ENCODE data around the gene NIN. TPM values are rescaled to one million over a fixed set of nuclear protein-coding genes. Genes with fewer than 3 reads are reported as not detected.
A peak's percentile ranks its signal among the peaks of the same experiment; 100 is the strongest.

NIN gene
- polyA plus RNA-seq, 4 donors = 1.9 to 4.7 (median 3.8) TPM

- no peak overlapping the region for H3K4me3 ChIP-seq (ENCODE audit: low read depth in 1 of 3, low read length in 3 of 3)
- H3K27ac ChIP-seq (ENCODE audit: low read depth in 1 of 3, low read length in 2 of 3) = no peak overlapping the region
- no peaks in the 10 kb centered on the region for H3K36me3 ChIP-seq (ENCODE audit: control insufficient read depth in 3 of 3, insufficient read depth in 2 of 3, low read depth in 1 of 3, low read length in 3 of 3)
- H3K27me3 ChIP-seq (ENCODE audit: control insufficient read depth in 3 of 3, insufficient read depth in 3 of 3, low read length in 3 of 3) = peaks cover 0 to 63% (median 0%) of the 10 kb centered on the region in 3 donors
- FAIRE-seq (no peak), DNase-seq (no peak)
- no peaks in the 10 kb centered on the region for H3K9me3 ChIP-seq (ENCODE audit: control insufficient read depth in 2 of 2, insufficient read depth in 1 of 2, low read depth in 1 of 2, low read length in 1 of 2)
- H3K4me1 ChIP-seq (ENCODE audit: control insufficient read depth in 3 of 3, insufficient read depth in 2 of 3, low read depth in 1 of 3, low read length in 2 of 3) = peaks cover 0 to 7% (median 0%) of the 10 kb centered on the region in 3 donors
- 33 to 42% (median 41%) methylated on average over 2 of the region's 2 CpGs for WGBS, 3 donors
These were observed 4.3 kb upstream of the NIN start for GRCh38 chr14:50835280-50835679.

GRCh38 chr14:50834802-50835276, 3.9 kb upstream of the NIN start:
- Histone ChIP-seq H3K9me3 (ENCODE audit: control insufficient read depth in 2 of 2, insufficient read depth in 1 of 2, low read depth in 1 of 2, low read length in 1 of 2) (no peaks in the 10 kb centered on the region), H3K27ac (ENCODE audit: low read depth in 1 of 3, low read length in 2 of 3) (no peak overlapping the region), H3K4me3 (ENCODE audit: low read depth in 1 of 3, low read length in 3 of 3) (no peak overlapping the region), H3K27me3 (ENCODE audit: control insufficient read depth in 3 of 3, insufficient read depth in 3 of 3, low read length in 3 of 3) (peaks cover 0 to 66% (median 0%) of the 10 kb centered on the region in 3 donors), H3K4me1 (ENCODE audit: control insufficient read depth in 3 of 3, insufficient read depth in 2 of 3, low read depth in 1 of 3, low read length in 2 of 3) (peaks cover 0 to 7% (median 0%) of the 10 kb centered on the region in 3 donors), H3K36me3 (ENCODE audit: control insufficient read depth in 3 of 3, insufficient read depth in 2 of 3, low read depth in 1 of 3, low read length in 3 of 3) (no peaks in the 10 kb centered on the region)
- DNase-seq (no peak), FAIRE-seq (no peak)
- WGBS, 3 donors = 65 to 80% (median 68%) methylated on average over 5 of the region's 5 CpGs

DNA sequence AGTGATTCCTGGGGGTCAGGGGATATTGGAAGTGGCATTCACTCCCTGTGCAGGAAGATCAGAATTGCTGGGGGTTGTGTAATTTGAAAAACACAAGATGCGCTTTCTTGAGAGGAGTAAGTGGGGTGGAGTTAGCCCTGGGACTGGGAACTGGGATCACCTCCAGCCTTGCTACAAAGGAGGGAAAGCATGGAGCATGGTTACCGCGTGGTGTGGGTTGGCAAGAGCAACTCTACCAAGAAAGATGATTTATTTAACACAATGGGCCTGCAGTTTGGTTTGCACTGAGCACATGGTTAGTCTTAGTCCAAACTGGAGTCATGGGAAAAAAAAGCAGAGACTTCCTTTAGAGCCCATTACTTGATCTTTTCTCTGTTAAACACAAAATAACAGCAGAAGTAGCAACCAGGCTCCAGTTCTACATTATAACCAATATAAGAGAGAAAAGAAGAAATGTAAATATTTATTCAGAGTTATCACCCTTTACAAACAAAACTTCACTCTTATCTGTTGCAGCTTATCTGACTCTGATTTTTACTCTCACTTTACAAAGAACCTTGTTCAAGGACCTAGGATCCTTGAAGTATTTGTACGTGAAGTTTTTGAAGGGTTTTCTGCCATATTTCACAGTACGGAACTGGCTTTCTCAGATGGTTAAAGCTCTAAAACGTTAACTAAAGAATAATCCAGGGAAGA, 2.1 kb upstream of the NIN start:
- H3K4me1 ChIP-seq (ENCODE audit: control insufficient read depth in 3 of 3, insufficient read depth in 2 of 3, low read depth in 1 of 3, low read length in 2 of 3) = peaks cover 0 to 7% (median 0%) of the 10 kb centered on the region in 3 donors
- WGBS, 3 donors = 42 to 63% (median 58%) methylated on average over 6 of the region's 6 CpGs
- no peak overlapping the region for H3K4me3 ChIP-seq (ENCODE audit: low read depth in 1 of 3, low read length in 3 of 3)
- DNase-seq (no peak), FAIRE-seq (no peak)
- no peak overlapping the region for H3K27ac ChIP-seq (ENCODE audit: low read depth in 1 of 3, low read length in 2 of 3)
- no peaks in the 10 kb centered on the region for H3K9me3 ChIP-seq (ENCODE audit: control insufficient read depth in 2 of 2, insufficient read depth in 1 of 2, low read depth in 1 of 2, low read length in 1 of 2)
- no peaks in the 10 kb centered on the region for H3K36me3 ChIP-seq (ENCODE audit: control insufficient read depth in 3 of 3, insufficient read depth in 2 of 3, low read depth in 1 of 3, low read length in 3 of 3)
- H3K27me3 ChIP-seq (ENCODE audit: control insufficient read depth in 3 of 3, insufficient read depth in 3 of 3, low read length in 3 of 3) = peaks cover 0 to 74% (median 0%) of the 10 kb centered on the region in 3 donors

GRCh38 chr14:50831726-50832168, 785 bp upstream of the NIN start:
- H3K27ac ChIP-seq (ENCODE audit: low read depth in 1 of 3, low read length in 2 of 3) = peak overlapping the region in 2 of 3 donors; percentile 59 to 83
- no peaks in the 10 kb centered on the region for H3K36me3 ChIP-seq (ENCODE audit: control insufficient read depth in 3 of 3, insufficient read depth in 2 of 3, low read depth in 1 of 3, low read length in 3 of 3)
- peaks cover 0 to 7% (median 0%) of the 10 kb centered on the region in 3 donors for H3K4me1 ChIP-seq (ENCODE audit: control insufficient read depth in 3 of 3, insufficient read depth in 2 of 3, low read depth in 1 of 3, low read length in 2 of 3)
- FAIRE-seq (no peak), DNase-seq (peak in 1 of 2 donors; percentile 30)
- 3 to 8% (median 7%) methylated on average over 10 of the region's 10 CpGs for WGBS, 3 donors
- H3K27me3 ChIP-seq (ENCODE audit: control insufficient read depth in 3 of 3, insufficient read depth in 3 of 3, low read length in 3 of 3) = peaks cover 0 to 76% (median 0%) of the 10 kb centered on the region in 3 donors
- no peaks in the 10 kb centered on the region for H3K9me3 ChIP-seq (ENCODE audit: control insufficient read depth in 2 of 2, insufficient read depth in 1 of 2, low read depth in 1 of 2, low read length in 1 of 2)
- H3K4me3 ChIP-seq (ENCODE audit: low read depth in 1 of 3, low read length in 3 of 3) = peak overlapping the region; percentile 69 to 96 (median 73)

GRCh38 chr14:50830044-50830931, 674 bp downstream of the NIN start:
- Histone ChIP-seq H3K27me3 (ENCODE audit: control insufficient read depth in 3 of 3, insufficient read depth in 3 of 3, low read length in 3 of 3) (peaks cover 0 to 68% (median 0%) of the 10 kb centered on the region in 3 donors), H3K36me3 (ENCODE audit: control insufficient read depth in 3 of 3, insufficient read depth in 2 of 3, low read depth in 1 of 3, low read length in 3 of 3) (no peaks in the 10 kb centered on the region), H3K4me1 (ENCODE audit: control insufficient read depth in 3 of 3, insufficient read depth in 2 of 3, low read depth in 1 of 3, low read length in 2 of 3) (peaks cover 0 to 7% (median 0%) of the 10 kb centered on the region in 3 donors), H3K27ac (ENCODE audit: low read depth in 1 of 3, low read length in 2 of 3) (peak overlapping the region; percentile 40 to 87 (median 73)), H3K9me3 (ENCODE audit: control insufficient read depth in 2 of 2, insufficient read depth in 1 of 2, low read depth in 1 of 2, low read length in 1 of 2) (no peaks in the 10 kb centered on the region), H3K4me3 (ENCODE audit: low read depth in 1 of 3, low read length in 3 of 3) (peak overlapping the region; percentile 51 to 96 (median 69))
- 0 to 1% (median 0%) methylated on average over 67 to 93 of the region's 93 CpGs for WGBS, 3 donors
- DNase-seq (peak; percentile 42 to 56), FAIRE-seq (no peak)

DNA sequence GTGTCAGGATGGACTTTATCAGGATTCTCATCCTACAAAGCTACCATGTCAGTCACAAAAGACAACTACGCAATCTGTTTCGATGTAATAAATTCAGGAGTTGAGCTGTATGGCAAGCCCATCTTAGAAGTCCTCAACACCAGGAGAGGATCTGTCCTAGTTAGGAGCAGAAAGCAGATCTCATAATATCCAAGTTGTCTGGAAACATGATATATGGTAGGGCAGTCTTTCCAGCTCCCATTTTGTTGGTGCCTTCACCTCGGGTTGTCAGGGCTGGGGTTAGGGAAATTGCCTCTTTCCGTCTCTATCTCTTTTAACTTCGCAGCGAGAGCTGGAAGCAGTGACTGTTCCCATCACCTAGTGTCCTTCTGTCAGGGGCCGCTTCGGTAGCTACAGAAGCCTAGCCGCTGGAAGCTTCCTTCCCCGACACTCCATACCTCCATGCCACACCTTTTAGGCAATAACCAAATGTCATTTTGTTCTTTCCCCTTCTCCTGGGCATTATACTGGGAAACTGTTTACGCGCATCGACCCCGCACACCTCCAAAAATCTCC, 1.4 kb downstream of the NIN start:
- Histone ChIP-seq H3K4me1 (ENCODE audit: control insufficient read depth in 3 of 3, insufficient read depth in 2 of 3, low read depth in 1 of 3, low read length in 2 of 3) (peaks cover 0 to 7% (median 0%) of the 10 kb centered on the region in 3 donors), H3K9me3 (ENCODE audit: control insufficient read depth in 2 of 2, insufficient read depth in 1 of 2, low read depth in 1 of 2, low read length in 1 of 2) (no peaks in the 10 kb centered on the region), H3K4me3 (ENCODE audit: low read depth in 1 of 3, low read length in 3 of 3) (peak overlapping the region; percentile 51 to 96 (median 69)), H3K27ac (ENCODE audit: low read depth in 1 of 3, low read length in 2 of 3) (peak overlapping the region; percentile 39 to 73 (median 47)), H3K27me3 (ENCODE audit: control insufficient read depth in 3 of 3, insufficient read depth in 3 of 3, low read length in 3 of 3) (peaks cover 0 to 62% (median 0%) of the 10 kb centered on the region in 3 donors), H3K36me3 (ENCODE audit: control insufficient read depth in 3 of 3, insufficient read depth in 2 of 3, low read depth in 1 of 3, low read length in 3 of 3) (no peaks in the 10 kb centered on the region)
- FAIRE-seq (no peak), DNase-seq (peak in 1 of 2 donors; percentile 55)
- 16 to 20% (median 19%) methylated on average over 14 of the region's 14 CpGs for WGBS, 3 donors

DNA sequence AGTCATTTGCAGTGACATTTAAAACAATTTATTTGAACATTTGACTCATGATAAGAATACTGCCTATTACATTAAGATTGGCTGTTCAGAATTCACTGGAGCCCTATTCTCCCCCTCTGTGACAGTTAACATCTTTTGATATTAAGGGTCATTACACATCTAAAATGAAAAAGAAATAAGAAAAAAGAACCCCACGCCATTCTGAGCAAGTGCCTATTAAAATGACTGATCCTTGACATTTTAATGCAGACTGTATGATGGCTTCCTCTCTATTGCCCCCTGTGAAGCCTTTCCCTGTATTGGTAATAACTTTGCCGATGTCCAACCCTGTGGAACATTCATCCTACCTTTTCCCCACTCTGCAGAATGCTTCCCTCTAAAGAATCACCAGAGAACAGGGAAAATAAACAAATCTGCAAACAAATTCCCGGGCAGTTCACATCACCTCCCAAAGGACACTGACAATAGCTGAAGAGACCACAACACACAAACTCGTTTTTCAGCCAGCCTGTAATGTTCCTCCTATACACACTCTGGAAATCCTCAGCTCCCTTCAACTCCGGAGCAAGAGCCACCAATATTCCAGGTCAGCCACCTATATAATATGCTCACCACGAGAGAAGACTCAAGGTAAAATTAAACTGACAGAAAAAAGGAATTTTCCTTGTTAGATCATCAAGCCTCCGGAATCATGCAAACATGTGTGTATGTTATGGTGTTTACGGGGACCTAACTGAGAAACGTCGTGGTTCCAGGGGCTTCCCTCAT, 2.1 kb downstream of the NIN start:
- WGBS, 3 donors = 64 to 72% (median 66%) methylated on average over 10 of the region's 10 CpGs
- Histone ChIP-seq H3K4me1 (ENCODE audit: control insufficient read depth in 3 of 3, insufficient read depth in 2 of 3, low read depth in 1 of 3, low read length in 2 of 3) (peaks cover 0 to 7% (median 0%) of the 10 kb centered on the region in 3 donors), H3K4me3 (ENCODE audit: low read depth in 1 of 3, low read length in 3 of 3) (peak overlapping the region in 1 of 3 donors; percentile 96), H3K9me3 (ENCODE audit: control insufficient read depth in 2 of 2, insufficient read depth in 1 of 2, low read depth in 1 of 2, low read length in 1 of 2) (no peaks in the 10 kb centered on the region), H3K27ac (ENCODE audit: low read depth in 1 of 3, low read length in 2 of 3) (no peak overlapping the region), H3K36me3 (ENCODE audit: control insufficient read depth in 3 of 3, insufficient read depth in 2 of 3, low read depth in 1 of 3, low read length in 3 of 3) (no peaks in the 10 kb centered on the region), H3K27me3 (ENCODE audit: control insufficient read depth in 3 of 3, insufficient read depth in 3 of 3, low read length in 3 of 3) (peaks cover 0 to 60% (median 0%) of the 10 kb centered on the region in 3 donors)
- FAIRE-seq = no peak
- DNase-seq = no peak
